ENCODE data around the gene SNRNP70.
"Not testable (repeated sequence)": the region's sequence is repeated elsewhere in the genome, so short reads cannot be mapped to it uniquely, and the experiment has no call there.

Gene SNRNP70

GRCh38 chr19:49116544-49116943, 31.3 kb downstream of the SNRNP70 start:
- Histone ChIP-seq H3K9ac (ENCODE audit: insufficient read length) (no peak overlapping the region), H3K4me3 (peak overlapping the region; percentile 99), H3K9me3 (ENCODE audit: low read depth, low read length) (no peaks in the 10 kb centered on the region), H3K27ac (peak overlapping the region; percentile 98), H3K36me3 (ENCODE audit: insufficient read depth, low read length) (peaks cover 9% of the 10 kb centered on the region; the same call in 1 of the 2 replicates)
- TF ChIP-seq POLR2AphosphoS5 (IDR thresholded peaks at IDR 0.05; ENCODE audit: borderline replicate concordance, low read depth, low read length): 0 out of 2 replicates have a peak, but pooled peaks have one; percentile 12
- no peak for TF ChIP-seq FOXP2 (optimal IDR thresholded peaks at IDR 0.05; ENCODE audit: control extremely low read depth, extremely low read length, insufficient read depth)
- DNase-seq (ENCODE audit: low read depth, low spot score): no peak

DNA sequence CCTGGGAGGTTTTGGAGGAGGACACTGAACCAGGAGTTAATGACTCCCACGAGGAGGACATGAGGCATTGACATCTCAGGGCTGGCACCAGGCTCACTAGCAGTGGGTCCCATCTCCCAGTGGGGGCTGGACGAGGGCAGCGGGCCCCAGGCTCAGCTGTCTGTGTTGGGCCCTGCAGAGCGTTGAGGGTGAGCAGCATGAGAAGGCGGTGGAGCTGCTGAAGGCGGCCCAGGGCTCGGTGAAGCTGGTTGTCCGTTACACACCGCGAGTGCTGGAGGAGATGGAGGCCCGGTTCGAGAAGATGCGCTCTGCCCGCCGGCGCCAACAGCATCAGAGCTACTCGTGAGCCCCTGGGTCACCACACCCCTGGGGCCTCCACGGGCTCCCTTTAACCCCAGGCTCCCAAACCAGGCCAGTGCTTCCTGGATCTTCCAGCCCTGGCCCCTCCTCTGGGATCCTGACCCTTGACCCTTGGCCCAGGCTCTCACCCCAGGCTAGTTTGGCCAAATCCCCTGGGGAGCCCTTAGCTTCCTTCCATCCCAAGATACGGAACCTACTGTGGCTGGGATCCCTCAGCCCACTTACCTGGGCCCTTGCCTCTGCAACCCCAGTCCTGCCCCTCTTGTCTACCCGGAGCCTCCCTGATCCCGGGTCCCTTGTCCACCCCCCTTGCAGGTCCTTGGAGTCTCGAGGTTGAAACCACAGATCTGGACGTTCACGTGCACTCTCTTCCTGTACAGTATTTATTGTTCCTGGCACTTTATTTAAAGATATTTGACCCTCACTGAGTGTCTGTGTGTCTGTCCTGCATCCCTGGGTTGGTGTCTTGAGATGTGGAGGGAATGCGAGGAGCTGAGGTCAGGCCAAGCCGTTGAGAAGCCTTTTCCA, 32.7 kb downstream of the SNRNP70 start:
- Histone ChIP-seq H3K27ac (peak overlapping the region; percentile 83), H3K36me3 (ENCODE audit: insufficient read depth, low read length) (peaks cover 9% of the 10 kb centered on the region; the same call in 1 of the 2 replicates), H3K9me3 (ENCODE audit: low read depth, low read length) (no peaks in the 10 kb centered on the region), H3K4me3 (peak overlapping the region; percentile 82), H3K9ac (ENCODE audit: insufficient read length) (peak overlapping the region; percentile 87)
- no peak for TF ChIP-seq FOXP2 (optimal IDR thresholded peaks at IDR 0.05; ENCODE audit: control extremely low read depth, extremely low read length, insufficient read depth)
- TF ChIP-seq EZH2 (IDR thresholded peaks at IDR 0.05): no peak
- no peak for TF ChIP-seq POLR2AphosphoS5 (IDR thresholded peaks at IDR 0.05; ENCODE audit: borderline replicate concordance, low read depth, low read length)
- DNase-seq (ENCODE audit: low read depth, low spot score): no peak

- peak within 1 kb of the TSS; percentile 89 for H3K9ac ChIP-seq (ENCODE audit: insufficient read length)
- no peak for DNase-seq (ENCODE audit: low read depth, low spot score)
- TF ChIP-seq POLR2AphosphoS5 (IDR thresholded peaks at IDR 0.05; ENCODE audit: borderline replicate concordance, low read depth, low read length) (peak; percentile 86; the same call in 1 of the 2 replicates), EZH2 (IDR thresholded peaks at IDR 0.05) (no peak), FOXP2 (optimal IDR thresholded peaks at IDR 0.05; ENCODE audit: control extremely low read depth, extremely low read length, insufficient read depth) (peak; percentile 88)
- H3K4me3 ChIP-seq: peak within 1 kb of the TSS; percentile 82
- H3K9me3 ChIP-seq (ENCODE audit: low read depth, low read length): no peaks in the 10 kb centered on the region
- peak within 1 kb of the TSS; percentile 83 for H3K27ac ChIP-seq
- H3K36me3 ChIP-seq (ENCODE audit: insufficient read depth, low read length): peaks cover 9% of the 10 kb centered on the region; the same call in 1 of the 2 replicates
Measured at GRCh38 chr19:49118565-49119410, 33.5 kb downstream of the SNRNP70 start, which contains the start of gene C19orf73. TSS of gene C19orf73 (minus strand) at chr19:49119143. CDS start at chr19:49119022, 121 bp downstream.

GRCh38 chr19:49119411-49120324, 34.4 kb downstream of the SNRNP70 start, which contains the start of gene PPFIA3:
TSS of gene PPFIA3 (plus strand) at chr19:49119544. CDS start at chr19:49127874, 8,330 bp downstream.
- peaks cover 9% of the 10 kb centered on the region; the same call in 1 of the 2 replicates for H3K36me3 ChIP-seq (ENCODE audit: insufficient read depth, low read length)

GRCh38 chr19:49120325-49120683, 35.1 kb downstream of the SNRNP70 start:
- TF ChIP-seq FOXP2 (optimal IDR thresholded peaks at IDR 0.05; ENCODE audit: control extremely low read depth, extremely low read length, insufficient read depth): no peak
- no peak for TF ChIP-seq POLR2AphosphoS5 (IDR thresholded peaks at IDR 0.05; ENCODE audit: borderline replicate concordance, low read depth, low read length)
- TF ChIP-seq EZH2 (IDR thresholded peaks at IDR 0.05): no peak
- H3K36me3 ChIP-seq (ENCODE audit: insufficient read depth, low read length): peaks cover 9% of the 10 kb centered on the region; the same call in 1 of the 2 replicates
- no peak for DNase-seq (ENCODE audit: low read depth, low spot score)
- peak overlapping the region; percentile 89 for H3K9ac ChIP-seq (ENCODE audit: insufficient read length)
- H3K27ac ChIP-seq: no peak overlapping the region; the same call in 1 of the 2 replicates
- H3K9me3 ChIP-seq (ENCODE audit: low read depth, low read length): no peaks in the 10 kb centered on the region
- peak overlapping the region; percentile 82 for H3K4me3 ChIP-seq

More at GRCh38 chr19:49119411-49120324, 34.4 kb downstream of the SNRNP70 start, which contains the start of gene PPFIA3:
- peak within 1 kb of the TSS; percentile 83 for H3K27ac ChIP-seq
- no peaks in the 10 kb centered on the region for H3K9me3 ChIP-seq (ENCODE audit: low read depth, low read length)
- DNase-seq (ENCODE audit: low read depth, low spot score): no peak
- TF ChIP-seq POLR2AphosphoS5 (IDR thresholded peaks at IDR 0.05; ENCODE audit: borderline replicate concordance, low read depth, low read length): no peak
- TF ChIP-seq FOXP2 (optimal IDR thresholded peaks at IDR 0.05; ENCODE audit: control extremely low read depth, extremely low read length, insufficient read depth): no peak
- TF ChIP-seq EZH2 (IDR thresholded peaks at IDR 0.05): no peak
- H3K9ac ChIP-seq (ENCODE audit: insufficient read length): peak within 1 kb of the TSS; percentile 89
- peak within 1 kb of the TSS; percentile 82 for H3K4me3 ChIP-seq

- DNase-seq (ENCODE audit: low read depth, low spot score): no peak
- no peak for TF ChIP-seq EZH2 (IDR thresholded peaks at IDR 0.05)
- TF ChIP-seq POLR2AphosphoS5 (IDR thresholded peaks at IDR 0.05; ENCODE audit: borderline replicate concordance, low read depth, low read length): no peak
- TF ChIP-seq FOXP2 (optimal IDR thresholded peaks at IDR 0.05; ENCODE audit: control extremely low read depth, extremely low read length, insufficient read depth): no peak
- no peaks in the 10 kb centered on the region for H3K9me3 ChIP-seq (ENCODE audit: low read depth, low read length)
- H3K27ac ChIP-seq: no peak overlapping the region; the same call in 1 of the 2 replicates
- peak overlapping the region; percentile 89 for H3K9ac ChIP-seq (ENCODE audit: insufficient read length)
- peak overlapping the region; percentile 82 for H3K4me3 ChIP-seq
- H3K36me3 ChIP-seq (ENCODE audit: insufficient read depth, low read length): peaks cover 9% of the 10 kb centered on the region; the same call in 1 of the 2 replicates
Measured at GRCh38 chr19:49120868-49121267, 35.6 kb downstream of the SNRNP70 start.

- not testable (repeated sequence) for H3K9me3 ChIP-seq (ENCODE audit: low read depth, low read length); H3K9ac ChIP-seq (ENCODE audit: insufficient read length); H3K36me3 ChIP-seq (ENCODE audit: insufficient read depth, low read length); H3K4me3 ChIP-seq; DNase-seq (ENCODE audit: low read depth, low spot score)
- peak overlapping the region; percentile 80 for H3K27ac ChIP-seq
Measured at GRCh38 chr19:49121841-49122240, 36.6 kb downstream of the SNRNP70 start.

DNA sequence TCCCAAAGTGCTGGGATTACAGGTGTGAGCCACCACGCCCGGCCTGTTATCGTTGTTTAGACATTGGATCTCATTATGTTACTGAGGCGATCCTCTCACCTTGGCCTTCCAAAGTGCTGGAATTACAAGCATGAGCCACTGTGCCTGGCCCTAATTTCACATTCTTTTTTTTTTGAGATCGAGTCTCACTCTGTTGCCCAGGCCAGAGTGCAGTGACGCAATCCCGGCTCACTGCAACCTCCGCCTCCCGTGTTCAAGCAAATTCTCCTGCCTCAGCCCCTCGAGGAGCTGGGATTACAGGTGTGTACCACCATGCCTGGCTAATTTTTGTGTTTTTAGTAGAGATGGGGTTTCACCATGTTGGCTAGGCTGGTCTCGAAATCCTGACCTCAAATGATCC, 38.0 kb downstream of the SNRNP70 start:
- not testable (repeated sequence) for H3K4me3 ChIP-seq
- 0 out of 2 replicates have a peak overlapping the region, but pooled peaks have one; percentile 1 for H3K27ac ChIP-seq

More for the DNA sequence above, 38.0 kb downstream of the SNRNP70 start:
- H3K36me3 ChIP-seq (ENCODE audit: insufficient read depth, low read length); H3K9ac ChIP-seq (ENCODE audit: insufficient read length); DNase-seq (ENCODE audit: low read depth, low spot score); H3K9me3 ChIP-seq (ENCODE audit: low read depth, low read length): not testable (repeated sequence)
